Measurements from ENCODE around the gene GTF2B. TPM values are rescaled to one million over a fixed set of nuclear protein-coding genes. Genes with fewer than 3 reads are reported as not detected.
"Not testable (repeated sequence)": the region's sequence is repeated elsewhere in the genome, so short reads cannot be mapped to it uniquely, and the experiment has no call there.

Gene GTF2B
- total RNA-seq, 1 donor from 2014 or later = 12.6 TPM

DNA sequence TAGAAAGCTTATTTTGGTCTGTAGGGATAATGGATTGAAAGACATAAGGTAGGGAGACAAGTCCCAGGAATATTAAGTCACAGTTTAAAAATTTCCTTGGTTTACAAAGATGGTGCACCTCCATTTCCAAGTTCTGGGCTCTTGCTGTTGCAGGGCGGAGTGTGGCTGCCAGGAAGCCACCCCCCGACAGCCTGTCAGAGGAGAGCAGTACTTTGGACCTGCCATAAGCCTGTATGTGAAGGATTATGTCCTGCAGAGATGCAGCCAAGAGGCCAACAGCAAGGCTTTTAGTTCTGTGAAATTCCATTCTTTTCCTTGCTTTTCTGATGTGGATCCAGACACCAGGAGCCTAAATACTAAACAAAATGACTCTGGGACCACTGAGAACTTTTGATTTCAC lies 31.9 kb upstream of the GTF2B start:
- H3K27me3 ChIP-seq (ENCODE audit: low read depth) = no peaks in the 10 kb centered on the region
- no peak overlapping the region for H3K27ac ChIP-seq (replicated peaks)
- peaks cover 61% of the 10 kb centered on the region for H3K36me3 ChIP-seq
- no peaks in the 10 kb centered on the region for H3K4me1 ChIP-seq
- no peak overlapping the region for H3K4me3 ChIP-seq
- H3K9me3 ChIP-seq (replicated peaks) = peaks cover 5% of the 10 kb centered on the region
- intact Hi-C loops (cut with micrococcal nuclease) = no loop called here
- no peak for TF ChIP-seq CTCF (IDR thresholded peaks at IDR 0.05; ENCODE audit: borderline replicate concordance)
- no peak for DNase-seq

DNA sequence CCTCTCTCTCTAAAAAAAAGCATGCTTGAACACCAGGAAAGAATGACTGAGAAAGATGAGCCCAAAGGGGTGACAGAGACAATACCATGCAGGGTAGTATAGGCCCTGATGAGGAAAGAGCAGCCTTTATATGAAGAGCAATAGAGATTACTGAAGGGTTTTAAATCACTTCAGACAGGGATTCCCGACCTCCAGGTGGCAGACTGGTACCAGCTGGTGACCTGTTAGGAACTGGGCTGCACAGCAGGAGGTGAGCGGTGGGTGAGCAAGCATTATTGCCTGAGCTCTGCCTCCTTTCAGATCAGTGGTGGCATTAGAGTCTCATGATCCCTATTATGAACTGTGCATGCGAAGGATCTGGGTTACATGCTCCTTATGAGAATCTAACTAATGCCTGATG lies 30.8 kb upstream of the GTF2B start:
- no peak overlapping the region for H3K27ac ChIP-seq (replicated peaks)
- H3K4me1 ChIP-seq = no peaks in the 10 kb centered on the region
- peaks cover 15% of the 10 kb centered on the region for H3K9me3 ChIP-seq (replicated peaks)
- H3K36me3 ChIP-seq = peaks cover 61% of the 10 kb centered on the region
- H3K4me3 ChIP-seq = no peak overlapping the region
- H3K27me3 ChIP-seq (ENCODE audit: low read depth) = no peaks in the 10 kb centered on the region
- no peak for TF ChIP-seq CTCF (IDR thresholded peaks at IDR 0.05; ENCODE audit: borderline replicate concordance)
- intact Hi-C loops (cut with micrococcal nuclease) = no loop called here
- no peak for DNase-seq

DNA sequence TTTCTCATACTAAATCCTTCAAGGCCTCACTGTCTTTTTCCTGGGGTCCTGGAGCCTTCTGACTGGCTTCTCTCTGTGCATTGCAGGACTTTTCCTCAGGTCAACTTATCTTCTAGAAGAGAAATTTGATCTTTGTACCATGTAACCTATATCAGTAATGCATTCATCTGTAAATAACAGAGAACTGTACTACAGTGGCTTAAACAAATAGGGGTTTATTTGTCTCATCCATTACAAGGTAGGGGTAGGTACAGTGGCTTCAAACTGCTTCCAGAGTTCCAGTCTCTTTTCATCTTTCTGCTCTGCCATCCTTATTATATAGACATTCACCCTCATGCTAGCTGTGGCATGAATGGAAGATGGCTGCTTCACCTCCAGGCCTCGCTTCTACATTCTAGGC lies 29.5 kb upstream of the GTF2B start:
- no peak for DNase-seq
- intact Hi-C loops (cut with micrococcal nuclease) = no loop called here
- Histone ChIP-seq H3K27me3 (ENCODE audit: low read depth) (no peaks in the 10 kb centered on the region), H3K27ac (replicated peaks) (no peak overlapping the region), H3K4me1 (no peaks in the 10 kb centered on the region), H3K4me3 (no peak overlapping the region), H3K36me3 (peaks cover 59% of the 10 kb centered on the region), H3K9me3 (replicated peaks) (peaks cover 28% of the 10 kb centered on the region)
- no peak for TF ChIP-seq CTCF (IDR thresholded peaks at IDR 0.05; ENCODE audit: borderline replicate concordance)

- H3K36me3 ChIP-seq = peaks cover 37% of the 10 kb centered on the region
- DNase-seq = no peak
- H3K27me3 ChIP-seq (ENCODE audit: low read depth) = no peaks in the 10 kb centered on the region
- no peak overlapping the region for H3K27ac ChIP-seq (replicated peaks)
- TF ChIP-seq CTCF (IDR thresholded peaks at IDR 0.05; ENCODE audit: borderline replicate concordance) = no peak
- H3K4me1 ChIP-seq = no peaks in the 10 kb centered on the region
- intact Hi-C loops (cut with micrococcal nuclease) = no loop called here
- H3K9me3 ChIP-seq (replicated peaks) = peaks cover 38% of the 10 kb centered on the region
- no peak overlapping the region for H3K4me3 ChIP-seq
Observed at GRCh38 chr1:88917321-88918025, 26.1 kb upstream of the GTF2B start.

- no peak overlapping the region for H3K27ac ChIP-seq (replicated peaks)
- H3K27me3 ChIP-seq (ENCODE audit: low read depth) = no peaks in the 10 kb centered on the region
- no peak for TF ChIP-seq CTCF (IDR thresholded peaks at IDR 0.05; ENCODE audit: borderline replicate concordance)
- peaks cover 38% of the 10 kb centered on the region for H3K9me3 ChIP-seq (replicated peaks)
- no peaks in the 10 kb centered on the region for H3K4me1 ChIP-seq
- H3K4me3 ChIP-seq = no peak overlapping the region
- no peak for DNase-seq
- intact Hi-C loops (cut with micrococcal nuclease) = no loop called here
- H3K36me3 ChIP-seq = peaks cover 33% of the 10 kb centered on the region
Observed at GRCh38 chr1:88916883-88917282, 25.5 kb upstream of the GTF2B start.

DNA sequence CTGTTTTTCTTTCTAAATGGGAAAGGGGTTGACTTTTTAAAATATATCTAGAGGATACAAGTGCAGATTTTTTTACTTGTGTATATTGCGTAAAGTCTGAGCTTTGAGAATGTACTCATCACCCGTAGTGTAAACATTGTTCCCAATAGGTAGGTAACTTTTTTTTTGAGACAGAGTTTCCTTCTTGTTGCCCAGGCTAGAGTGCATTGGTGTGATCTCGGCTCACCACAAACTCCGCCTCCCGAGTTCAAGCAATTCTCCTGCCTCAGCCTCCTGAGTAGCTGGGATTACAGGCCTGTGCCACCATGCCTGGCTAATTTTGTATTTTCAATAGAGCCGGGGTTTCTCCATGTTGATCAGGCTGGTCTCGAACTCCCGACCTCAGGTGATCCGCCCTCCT lies 20.4 kb upstream of the GTF2B start:
- H3K9me3 ChIP-seq (replicated peaks) = peaks cover 19% of the 10 kb centered on the region
- intact Hi-C loops (cut with micrococcal nuclease); DNase-seq; H3K4me3 ChIP-seq; H3K27me3 ChIP-seq (ENCODE audit: low read depth); H3K36me3 ChIP-seq; H3K4me1 ChIP-seq; H3K27ac ChIP-seq (replicated peaks): not testable (repeated sequence)
